ENCODE data around the gene SPRY2.

- TF ChIP-seq, protein P1, sequence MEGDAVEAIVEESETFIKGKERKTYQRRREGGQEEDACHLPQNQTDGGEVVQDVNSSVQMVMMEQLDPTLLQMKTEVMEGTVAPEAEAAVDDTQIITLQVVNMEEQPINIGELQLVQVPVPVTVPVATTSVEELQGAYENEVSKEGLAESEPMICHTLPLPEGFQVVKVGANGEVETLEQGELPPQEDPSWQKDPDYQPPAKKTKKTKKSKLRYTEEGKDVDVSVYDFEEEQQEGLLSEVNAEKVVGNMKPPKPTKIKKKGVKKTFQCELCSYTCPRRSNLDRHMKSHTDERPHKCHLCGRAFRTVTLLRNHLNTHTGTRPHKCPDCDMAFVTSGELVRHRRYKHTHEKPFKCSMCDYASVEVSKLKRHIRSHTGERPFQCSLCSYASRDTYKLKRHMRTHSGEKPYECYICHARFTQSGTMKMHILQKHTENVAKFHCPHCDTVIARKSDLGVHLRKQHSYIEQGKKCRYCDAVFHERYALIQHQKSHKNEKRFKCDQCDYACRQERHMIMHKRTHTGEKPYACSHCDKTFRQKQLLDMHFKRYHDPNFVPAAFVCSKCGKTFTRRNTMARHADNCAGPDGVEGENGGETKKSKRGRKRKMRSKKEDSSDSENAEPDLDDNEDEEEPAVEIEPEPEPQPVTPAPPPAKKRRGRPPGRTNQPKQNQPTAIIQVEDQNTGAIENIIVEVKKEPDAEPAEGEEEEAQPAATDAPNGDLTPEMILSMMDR (IDR thresholded peaks at IDR 0.05) = no peak
- TF ChIP-seq POLR2AphosphoS5 (IDR thresholded peaks at IDR 0.05; ENCODE audit: insufficient read depth in 1 of 2, low read depth in 1 of 2) = no peak
Measured at GRCh38 chr13:80334597-80335260, 6.2 kb downstream of the SPRY2 start.

Measured in vagina (tissue), 2 donors.